ENCODE measurements around the gene SSTR1. TPM values are rescaled to one million over a fixed set of nuclear protein-coding genes. Genes with fewer than 3 reads are reported as not detected.

The SSTR1 gene
- total RNA-seq, 4 donors from 2014 or later: 0.16 to 0.83 (median 0.33) TPM; not detected in 1

DNA sequence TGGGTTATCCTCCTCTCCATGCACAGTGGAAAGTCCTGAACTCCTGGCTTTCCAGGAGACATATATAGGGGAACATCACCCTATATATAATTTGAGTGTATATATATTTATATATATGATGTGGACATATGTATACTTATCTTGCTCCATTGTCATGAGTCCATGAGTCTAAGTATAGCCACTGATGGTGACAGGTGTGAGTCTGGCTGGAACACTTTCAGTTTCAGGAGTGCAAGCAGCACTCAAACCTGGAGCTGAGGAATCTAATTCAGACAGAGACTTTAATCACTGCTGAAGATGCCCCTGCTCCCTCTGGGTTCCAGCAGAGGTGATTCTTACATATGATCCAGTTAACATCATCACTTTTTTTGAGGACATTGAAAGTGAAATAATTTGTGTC is 4.4 kb downstream of the SSTR1 start:
- intact Hi-C loops (cut with DNase I; ENCODE audit: low total_unique reads): no loop called here
- in situ Hi-C loops (cut with MboI; ENCODE audit: low sequenced_read_pairs in 4 of 4): no loop called here

DNA sequence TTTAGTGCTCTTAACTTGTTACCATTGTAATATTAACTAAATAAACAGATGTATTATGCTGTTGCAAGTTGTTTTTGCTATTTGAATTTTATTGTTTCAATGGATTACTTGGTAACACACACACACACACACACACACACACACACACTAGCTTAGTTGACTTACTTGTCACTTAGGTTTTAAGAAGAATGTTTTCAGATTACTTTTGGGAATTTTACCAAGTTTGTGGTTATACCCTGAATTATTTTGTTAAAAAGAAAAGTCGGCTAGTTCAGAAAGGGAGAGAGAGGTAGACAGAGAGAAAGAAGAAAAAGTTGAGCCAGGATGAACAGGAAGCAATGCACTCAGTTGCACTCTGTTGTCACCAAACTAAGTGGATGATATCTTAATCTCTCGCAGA is 5.3 kb downstream of the SSTR1 start:
- peaks cover 7 to 42% (median 35%) of the 10 kb centered on the region in 3 donors for H3K27me3 ChIP-seq
- ATAC-seq: no peak
- H3K9me3 ChIP-seq: no peaks in the 10 kb centered on the region
- peaks cover 4 to 21% of the 10 kb centered on the region in 2 donors for H3K4me1 ChIP-seq
- H3K4me3 ChIP-seq: no peak overlapping the region
- in situ Hi-C loops (cut with MboI; ENCODE audit: low sequenced_read_pairs in 4 of 4) (no loop called here), intact Hi-C loops (cut with DNase I; ENCODE audit: low total_unique reads) (no loop called here)
- no peak for DNase-seq
- TF ChIP-seq, protein P1, sequence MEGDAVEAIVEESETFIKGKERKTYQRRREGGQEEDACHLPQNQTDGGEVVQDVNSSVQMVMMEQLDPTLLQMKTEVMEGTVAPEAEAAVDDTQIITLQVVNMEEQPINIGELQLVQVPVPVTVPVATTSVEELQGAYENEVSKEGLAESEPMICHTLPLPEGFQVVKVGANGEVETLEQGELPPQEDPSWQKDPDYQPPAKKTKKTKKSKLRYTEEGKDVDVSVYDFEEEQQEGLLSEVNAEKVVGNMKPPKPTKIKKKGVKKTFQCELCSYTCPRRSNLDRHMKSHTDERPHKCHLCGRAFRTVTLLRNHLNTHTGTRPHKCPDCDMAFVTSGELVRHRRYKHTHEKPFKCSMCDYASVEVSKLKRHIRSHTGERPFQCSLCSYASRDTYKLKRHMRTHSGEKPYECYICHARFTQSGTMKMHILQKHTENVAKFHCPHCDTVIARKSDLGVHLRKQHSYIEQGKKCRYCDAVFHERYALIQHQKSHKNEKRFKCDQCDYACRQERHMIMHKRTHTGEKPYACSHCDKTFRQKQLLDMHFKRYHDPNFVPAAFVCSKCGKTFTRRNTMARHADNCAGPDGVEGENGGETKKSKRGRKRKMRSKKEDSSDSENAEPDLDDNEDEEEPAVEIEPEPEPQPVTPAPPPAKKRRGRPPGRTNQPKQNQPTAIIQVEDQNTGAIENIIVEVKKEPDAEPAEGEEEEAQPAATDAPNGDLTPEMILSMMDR (IDR thresholded peaks at IDR 0.05 in 4 of 5, conservative IDR thresholded peaks at IDR 0.05 in 1 of 5): no peak
- no peak for TF ChIP-seq POLR2A (IDR thresholded peaks at IDR 0.05)
- H3K36me3 ChIP-seq: no peaks in the 10 kb centered on the region
- H3K27ac ChIP-seq: no peak overlapping the region

More for the DNA sequence above, 4.4 kb downstream of the SSTR1 start:
- Histone ChIP-seq H3K4me1 (peaks cover 4 to 23% of the 10 kb centered on the region in 2 donors), H3K9me3 (no peaks in the 10 kb centered on the region), H3K36me3 (no peaks in the 10 kb centered on the region), H3K4me3 (no peak overlapping the region), H3K27me3 (peaks cover 8 to 49% (median 35%) of the 10 kb centered on the region in 3 donors), H3K27ac (no peak overlapping the region)
- no peak for ATAC-seq
- no peak for DNase-seq
- TF ChIP-seq, protein P1 (IDR thresholded peaks at IDR 0.05 in 4 of 5, conservative IDR thresholded peaks at IDR 0.05 in 1 of 5): no peak
- TF ChIP-seq POLR2A (IDR thresholded peaks at IDR 0.05): no peak

DNA sequence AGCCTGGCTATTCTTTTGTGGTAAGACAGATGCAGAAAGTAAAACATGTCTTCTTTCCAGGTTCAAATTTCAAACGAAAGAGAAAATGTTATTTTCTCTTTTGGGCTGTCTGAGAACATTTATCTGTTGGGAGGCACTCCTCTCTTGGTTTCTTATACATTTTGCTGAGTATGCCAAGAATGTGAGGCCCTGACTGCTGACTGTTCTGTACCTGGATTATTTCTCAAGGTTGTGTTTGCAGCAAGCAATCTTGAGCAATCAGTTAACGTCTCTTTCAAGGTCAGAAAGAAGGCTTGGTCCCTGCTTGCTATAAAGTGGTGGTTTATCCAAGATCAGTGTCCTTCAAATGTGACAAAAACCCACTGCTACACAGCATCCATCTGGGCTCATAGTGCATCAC is 9.8 kb downstream of the SSTR1 start:
- intact Hi-C loops (cut with DNase I; ENCODE audit: low total_unique reads) (no loop called here), in situ Hi-C loops (cut with MboI; ENCODE audit: low sequenced_read_pairs in 4 of 4) (no loop called here)
- no peaks in the 10 kb centered on the region for H3K9me3 ChIP-seq
- peaks cover 0 to 5% (median 0%) of the 10 kb centered on the region in 3 donors for H3K27me3 ChIP-seq
- H3K27ac ChIP-seq: no peak overlapping the region
- DNase-seq: no peak
- TF ChIP-seq, protein P1 (IDR thresholded peaks at IDR 0.05 in 4 of 5, conservative IDR thresholded peaks at IDR 0.05 in 1 of 5): no peak
- TF ChIP-seq POLR2A (IDR thresholded peaks at IDR 0.05): no peak
- no peaks in the 10 kb centered on the region for H3K36me3 ChIP-seq
- H3K4me1 ChIP-seq: no peaks in the 10 kb centered on the region
- no peak overlapping the region for H3K4me3 ChIP-seq
- no peak for ATAC-seq

DNA sequence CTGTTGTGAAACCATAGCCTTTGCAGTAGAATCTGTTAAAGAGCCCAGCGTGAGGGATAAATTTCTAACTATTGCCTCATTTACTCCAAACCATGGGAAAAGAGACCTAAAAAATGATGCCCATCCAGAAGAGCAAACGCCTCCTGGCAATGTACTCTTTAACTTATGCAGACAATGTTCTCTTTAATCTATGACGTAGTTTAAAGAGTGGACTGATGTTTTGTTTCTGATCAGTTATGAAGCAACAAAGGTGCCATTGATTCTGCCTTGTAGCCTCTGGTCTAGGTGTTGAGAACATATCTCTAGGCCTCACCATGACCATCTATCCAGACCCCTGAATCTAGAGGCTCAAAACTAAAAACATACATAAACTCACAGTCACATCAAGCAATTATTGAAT is 13.4 kb downstream of the SSTR1 start:
- no peak for ATAC-seq
- Histone ChIP-seq H3K9me3 (no peaks in the 10 kb centered on the region), H3K4me1 (no peaks in the 10 kb centered on the region), H3K36me3 (no peaks in the 10 kb centered on the region), H3K27ac (no peak overlapping the region), H3K27me3 (no peaks in the 10 kb centered on the region), H3K4me3 (no peak overlapping the region)
- TF ChIP-seq, protein P1 (IDR thresholded peaks at IDR 0.05 in 4 of 5, conservative IDR thresholded peaks at IDR 0.05 in 1 of 5): no peak
- no peak for TF ChIP-seq POLR2A (IDR thresholded peaks at IDR 0.05)
- no peak for DNase-seq
- intact Hi-C loops (cut with DNase I; ENCODE audit: low total_unique reads): no loop called here
- in situ Hi-C loops (cut with MboI; ENCODE audit: low sequenced_read_pairs in 4 of 4): no loop called here

GRCh38 chr14:38224338-38224737 is 16.6 kb downstream of the SSTR1 start:
- H3K4me1 ChIP-seq: no peaks in the 10 kb centered on the region
- in situ Hi-C loops (cut with MboI; ENCODE audit: low sequenced_read_pairs in 4 of 4): no loop called here
- TF ChIP-seq, protein P1 (IDR thresholded peaks at IDR 0.05 in 4 of 5, conservative IDR thresholded peaks at IDR 0.05 in 1 of 5): no peak
- no peak for TF ChIP-seq POLR2A (IDR thresholded peaks at IDR 0.05)
- H3K4me3 ChIP-seq: no peak overlapping the region
- no peak overlapping the region for H3K27ac ChIP-seq
- no peak for ATAC-seq
- no peaks in the 10 kb centered on the region for H3K9me3 ChIP-seq
- intact Hi-C loops (cut with DNase I; ENCODE audit: low total_unique reads): no loop called here
- no peak for DNase-seq
- H3K36me3 ChIP-seq: no peaks in the 10 kb centered on the region
- no peaks in the 10 kb centered on the region for H3K27me3 ChIP-seq

All from gastrocnemius medialis (tissue), 4 donors.